Heart left ventricle (tissue), 13 donors: Measurements from ENCODE around the gene LYZL6.

Experiments
- CTCF ChIP-seq, 12 donors: fragments of 200-600 bp; sonication (generic) in 4 of 12; IDR thresholded peaks; one replicate each; pipeline versions ENCODE4 v1.5.0 to v1.8.0; 2018 to 2022; ENCODE audit warnings: antibody characterized with exemption in 12 of 12, mild to moderate bottlenecking in 5 of 12
- POLR2A ChIP-seq, 2 donors: fragments of 450-650 bp; IDR thresholded peaks; one replicate each; pipeline ENCODE4 v1.6.1; 2017; ENCODE audit warnings: antibody characterized with exemption in 2 of 2, mild to moderate bottlenecking in 2 of 2, moderate library complexity in 2 of 2
- donor health status: ischemic (EF 13 %, LVEDD 7.1; RV severe dilation, severe dysfunction).
- donor health status: DM: no; HTN: yes; CAD: no.
- donor health status: DM: no; HTN: no; CAD: no.
- donor health status: ischemic (EF 25% LVEDD 6.9; RV normal size, moderate dysfunction).
- donor health status: ischemic (EF 25% LVEDD 5.7; RV mildly dilated, moderate dysfunction).
- donor health status: ischemic (EF 35%, LVEDD 5.7; RV mildly dilated, moderate dysfunction).
- donor health status: nonischemic (EF 11% LVEDD 7.7; RV severe dilation, severe dysfunction).
- donor health status: DM: yes; HTN: yes; CAD: no.
- donor health status: PGD.
- donor health status: ischemic (EF 29% LVEDD 5.4; RV normal size, mild dysfunction).
- donor health status: nonischemic (EF 23%, LVEDD 6.1; RV moderate dilation, normal function).

- no peak for TF ChIP-seq POLR2A (IDR thresholded peaks at IDR 0.05)
- TF ChIP-seq CTCF (IDR thresholded peaks at IDR 0.05), result no peak
These were observed 43.2 kb downstream of the LYZL6 start for GRCh38 chr17:35900280-35900679.
